ENCODE measurements around the gene RAB1A. TPM values are rescaled to one million over a fixed set of nuclear protein-coding genes. Genes with fewer than 3 reads are reported as not detected.

RAB1A gene
- total RNA-seq, 1 donor from 2014 or later = 114 TPM

DNA sequence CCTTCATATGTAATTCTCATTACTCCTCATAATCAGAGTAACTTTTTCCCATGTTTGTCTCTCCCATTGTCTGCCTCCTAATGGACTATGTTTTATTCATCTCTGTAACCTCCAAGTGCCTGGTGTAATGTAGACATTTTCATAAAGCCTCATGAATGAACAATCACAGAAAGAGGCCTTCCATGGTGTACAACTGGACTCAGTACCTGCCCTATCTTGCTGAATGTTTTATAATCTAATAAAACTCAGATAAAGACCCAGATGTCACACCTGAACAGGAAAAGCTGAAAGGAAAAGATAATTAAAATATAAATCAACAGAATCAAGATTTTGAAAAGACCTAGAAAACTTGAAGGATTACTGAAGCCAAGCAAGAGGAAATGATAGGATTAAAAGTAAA lies 36.7 kb downstream of the RAB1A start:
- peaks cover 7% of the 10 kb centered on the region for H3K36me3 ChIP-seq (ENCODE audit: control insufficient read depth, insufficient read depth, low read length)
- TF ChIP-seq, protein P1, sequence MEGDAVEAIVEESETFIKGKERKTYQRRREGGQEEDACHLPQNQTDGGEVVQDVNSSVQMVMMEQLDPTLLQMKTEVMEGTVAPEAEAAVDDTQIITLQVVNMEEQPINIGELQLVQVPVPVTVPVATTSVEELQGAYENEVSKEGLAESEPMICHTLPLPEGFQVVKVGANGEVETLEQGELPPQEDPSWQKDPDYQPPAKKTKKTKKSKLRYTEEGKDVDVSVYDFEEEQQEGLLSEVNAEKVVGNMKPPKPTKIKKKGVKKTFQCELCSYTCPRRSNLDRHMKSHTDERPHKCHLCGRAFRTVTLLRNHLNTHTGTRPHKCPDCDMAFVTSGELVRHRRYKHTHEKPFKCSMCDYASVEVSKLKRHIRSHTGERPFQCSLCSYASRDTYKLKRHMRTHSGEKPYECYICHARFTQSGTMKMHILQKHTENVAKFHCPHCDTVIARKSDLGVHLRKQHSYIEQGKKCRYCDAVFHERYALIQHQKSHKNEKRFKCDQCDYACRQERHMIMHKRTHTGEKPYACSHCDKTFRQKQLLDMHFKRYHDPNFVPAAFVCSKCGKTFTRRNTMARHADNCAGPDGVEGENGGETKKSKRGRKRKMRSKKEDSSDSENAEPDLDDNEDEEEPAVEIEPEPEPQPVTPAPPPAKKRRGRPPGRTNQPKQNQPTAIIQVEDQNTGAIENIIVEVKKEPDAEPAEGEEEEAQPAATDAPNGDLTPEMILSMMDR (IDR thresholded peaks at IDR 0.05; ENCODE audit: insufficient read depth, low read length, severe bottlenecking) = no peak
- FAIRE-seq = no peak

DNA sequence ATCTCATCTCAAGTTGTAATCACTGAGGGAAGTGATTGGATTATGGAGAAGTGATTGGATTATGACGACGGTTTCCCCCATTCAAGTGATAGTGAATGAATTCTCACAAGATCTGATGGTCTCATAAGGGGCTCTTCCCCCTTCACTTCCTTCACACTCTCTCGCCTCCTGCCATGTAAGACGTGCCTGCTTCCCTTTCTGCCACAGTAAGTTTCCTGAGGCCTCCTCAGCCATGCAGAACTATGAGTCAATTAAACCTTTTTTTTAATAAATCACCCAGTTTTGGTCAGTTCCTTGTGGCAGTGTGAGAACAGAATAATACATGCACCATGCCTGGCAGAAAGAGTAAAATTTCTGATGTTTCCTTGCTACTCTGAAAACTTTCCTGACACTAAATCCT lies 37.1 kb downstream of the RAB1A start:
- peaks cover 7% of the 10 kb centered on the region for H3K36me3 ChIP-seq (ENCODE audit: control insufficient read depth, insufficient read depth, low read length)
- FAIRE-seq (no peak), DNase-seq (ENCODE audit: low read depth) (no peak)

More for the DNA sequence above, 36.7 kb downstream of the RAB1A start:
- Histone ChIP-seq H3K4me3 (ENCODE audit: low read depth, low read length) (no peak overlapping the region), H3K27me3 (ENCODE audit: control insufficient read depth, insufficient read depth, low read length) (no peaks in the 10 kb centered on the region)
- DNase-seq (ENCODE audit: low read depth) = no peak

DNA sequence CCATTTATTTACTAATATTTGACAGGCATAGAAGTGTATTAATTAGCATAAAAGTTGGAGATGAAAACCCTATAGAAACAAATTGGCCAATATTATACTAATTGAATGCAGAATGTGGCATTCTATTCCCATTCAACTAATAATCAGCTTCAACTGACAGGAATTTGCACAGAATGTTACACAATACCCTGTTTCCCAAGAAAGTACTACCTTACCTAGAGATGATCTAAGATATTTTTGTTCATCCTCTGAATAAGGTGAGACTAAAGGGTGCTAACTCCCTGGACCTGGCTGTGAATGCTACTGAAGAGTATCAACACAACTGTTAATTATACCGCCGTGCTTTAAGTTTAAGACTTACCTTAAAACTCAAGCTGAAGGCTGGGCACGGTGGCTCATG lies 44.8 kb downstream of the RAB1A start:
- TF ChIP-seq, protein P1 (IDR thresholded peaks at IDR 0.05; ENCODE audit: insufficient read depth, low read length, severe bottlenecking) = no peak
- FAIRE-seq (no peak), DNase-seq (ENCODE audit: low read depth) (no peak)
- Histone ChIP-seq H3K36me3 (ENCODE audit: control insufficient read depth, insufficient read depth, low read length) (peaks cover 19% of the 10 kb centered on the region), H3K4me3 (ENCODE audit: low read depth, low read length) (no peak overlapping the region), H3K27me3 (ENCODE audit: control insufficient read depth, insufficient read depth, low read length) (no peaks in the 10 kb centered on the region)

More for the DNA sequence above, 37.1 kb downstream of the RAB1A start:
- TF ChIP-seq, protein P1 (IDR thresholded peaks at IDR 0.05; ENCODE audit: insufficient read depth, low read length, severe bottlenecking) = no peak
- Histone ChIP-seq H3K4me3 (ENCODE audit: low read depth, low read length) (no peak overlapping the region), H3K27me3 (ENCODE audit: control insufficient read depth, insufficient read depth, low read length) (no peaks in the 10 kb centered on the region)

DNA sequence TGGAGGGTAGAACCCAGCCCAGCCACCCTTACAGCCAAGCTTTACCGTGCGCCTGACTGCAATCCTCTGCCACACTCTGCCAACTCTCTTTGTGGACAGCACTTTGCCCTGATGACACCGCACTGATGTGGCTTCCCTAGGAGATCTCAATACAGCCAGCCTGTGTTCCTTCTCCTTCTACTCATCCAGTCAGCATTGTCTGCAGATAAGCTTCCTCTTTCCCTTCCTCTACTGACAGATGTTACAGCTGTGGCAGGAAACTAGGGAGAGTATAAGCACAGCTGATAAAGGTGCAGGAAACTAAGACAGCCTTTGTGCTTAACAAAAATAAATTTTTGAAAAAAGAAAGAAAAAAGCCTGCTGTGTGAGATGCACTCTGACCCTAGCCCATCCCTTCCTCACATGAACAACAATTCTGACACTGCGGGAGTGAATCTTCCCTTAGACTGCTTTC lies 48.6 kb downstream of the RAB1A start:
- Histone ChIP-seq H3K4me3 (ENCODE audit: low read depth, low read length) (no peak overlapping the region), H3K36me3 (ENCODE audit: control insufficient read depth, insufficient read depth, low read length) (peaks cover 21% of the 10 kb centered on the region), H3K27me3 (ENCODE audit: control insufficient read depth, insufficient read depth, low read length) (no peaks in the 10 kb centered on the region)
- no peak for DNase-seq (ENCODE audit: low read depth)
- FAIRE-seq = no peak
- TF ChIP-seq, protein P1 (IDR thresholded peaks at IDR 0.05; ENCODE audit: insufficient read depth, low read length, severe bottlenecking) = no peak

DNA sequence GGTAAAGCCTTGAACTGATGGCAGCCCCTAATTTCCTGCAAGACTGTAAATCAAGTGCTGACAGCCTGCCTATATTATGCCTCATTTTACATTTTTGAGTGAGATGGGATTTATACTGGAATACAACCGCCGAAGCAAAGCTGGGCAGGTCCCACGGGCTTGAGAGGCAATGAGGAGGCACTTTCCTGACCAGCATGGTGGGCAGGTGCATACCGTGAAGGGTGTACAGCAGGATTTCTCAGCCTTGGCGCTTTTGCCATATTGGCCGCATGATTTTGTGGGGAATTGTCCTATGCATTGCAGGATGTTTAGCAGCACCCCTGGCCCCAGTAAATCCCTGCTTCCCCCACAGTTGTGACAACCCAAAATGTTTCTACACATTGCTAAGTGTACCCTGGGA lies 50.9 kb downstream of the RAB1A start:
- H3K36me3 ChIP-seq (ENCODE audit: control insufficient read depth, insufficient read depth, low read length) = peaks cover 14% of the 10 kb centered on the region
- H3K27me3 ChIP-seq (ENCODE audit: control insufficient read depth, insufficient read depth, low read length) = no peaks in the 10 kb centered on the region
- TF ChIP-seq, protein P1 (IDR thresholded peaks at IDR 0.05; ENCODE audit: insufficient read depth, low read length, severe bottlenecking) = no peak
- no peak overlapping the region for H3K4me3 ChIP-seq (ENCODE audit: low read depth, low read length)
- no peak for DNase-seq (ENCODE audit: low read depth)
- FAIRE-seq = no peak

DNA sequence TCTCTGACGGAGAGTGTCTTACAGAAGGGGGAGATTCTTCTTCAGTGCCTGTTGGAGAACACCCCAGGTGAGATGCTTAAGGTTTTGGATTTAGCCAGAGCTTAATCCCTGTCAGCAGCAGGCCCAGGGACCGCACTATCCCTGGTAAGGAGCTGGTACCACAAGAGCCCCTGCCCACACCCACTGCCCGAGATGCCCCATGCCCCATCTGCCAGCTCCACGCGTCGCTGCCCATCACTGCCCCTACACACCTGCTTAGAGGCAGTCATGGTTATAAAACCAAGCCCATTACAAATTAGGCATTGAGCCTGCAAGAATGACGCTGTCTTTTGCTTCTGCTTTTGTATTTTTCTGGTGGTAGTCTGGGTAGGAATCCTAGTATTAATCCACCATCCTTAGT lies 52.0 kb downstream of the RAB1A start:
- Histone ChIP-seq H3K36me3 (ENCODE audit: control insufficient read depth, insufficient read depth, low read length) (peaks cover 14% of the 10 kb centered on the region), H3K4me3 (ENCODE audit: low read depth, low read length) (no peak overlapping the region), H3K27me3 (ENCODE audit: control insufficient read depth, insufficient read depth, low read length) (no peaks in the 10 kb centered on the region)
- DNase-seq (ENCODE audit: low read depth) (no peak), FAIRE-seq (no peak)
- TF ChIP-seq, protein P1 (IDR thresholded peaks at IDR 0.05; ENCODE audit: insufficient read depth, low read length, severe bottlenecking) = no peak

Measured in bronchial epithelial cell (primary cell).